Subcutaneous adipose tissue (tissue), 4 donors: ENCODE results near the gene SLC6A16. TPM values are rescaled to one million over a fixed set of nuclear protein-coding genes. Genes with fewer than 3 reads are reported as not detected.

ENCODE experiments used
- total RNA-seq, 4 donors: library from RNA; depleted of rRNA; stranded (reverse); fragments of >200 nt; gene quantifications; one replicate each; pipeline ENCODE4 v1.1.0, GENCODE V29; 2016
- TF ChIP-seq, protein P1 (sequence below): fragments of 450-650 bp; IDR thresholded peaks from one replicate; pipeline ENCODE4 v1.5.1; 2016; ENCODE audit warnings: low read depth, mild to moderate bottlenecking, control low read depth, antibody characterized with exemption, moderate library complexity

The SLC6A16 gene
- 1 to 10 TPM in 3 of 4 donors, under 1 TPM in 1; 0.85 to 6.0 (median 3.1) TPM for total RNA-seq

DNA sequence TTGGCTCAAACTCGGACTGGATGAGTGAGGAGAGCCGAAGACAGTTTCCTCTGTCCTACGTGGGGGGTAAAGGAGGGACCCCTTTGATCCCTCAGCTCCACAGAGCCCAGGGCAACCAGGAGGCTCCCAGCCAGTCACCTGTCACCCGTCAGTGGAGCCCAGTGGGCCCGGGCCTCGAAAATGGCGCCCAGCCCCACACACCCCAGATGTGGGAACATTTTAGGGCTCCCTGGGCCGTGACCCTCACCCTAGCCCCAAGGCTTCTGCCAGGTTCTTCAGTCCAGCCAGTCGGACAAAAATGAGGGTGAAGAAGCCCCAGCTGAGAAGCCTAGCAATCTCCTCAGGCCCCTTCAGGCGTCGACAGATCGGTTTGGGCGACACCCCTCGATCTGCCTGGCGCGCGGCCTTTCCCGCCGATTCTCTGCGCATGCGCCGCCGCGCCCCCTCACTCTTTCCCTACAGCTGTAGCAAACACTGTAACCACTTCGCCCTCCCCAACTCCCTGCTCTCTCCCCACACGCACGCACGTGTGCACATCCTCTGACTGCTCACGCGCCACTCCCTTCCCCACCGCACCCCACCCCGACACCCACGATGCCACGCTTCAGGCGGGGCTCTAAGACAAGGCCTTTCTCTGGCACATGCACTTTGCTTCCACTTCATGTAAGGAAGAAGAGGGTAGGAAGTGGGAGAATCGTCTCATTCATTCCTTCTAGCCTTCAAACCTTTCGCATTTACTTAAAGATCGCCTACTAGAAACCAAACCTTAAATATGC, at the start of gene SLC6A16:
TSS of gene SLC6A16 (minus strand) at position 391 of the 776 bp plus-strand sequence. CDS start 13,844 bp downstream, outside the sequence.
- TF ChIP-seq, protein P1, sequence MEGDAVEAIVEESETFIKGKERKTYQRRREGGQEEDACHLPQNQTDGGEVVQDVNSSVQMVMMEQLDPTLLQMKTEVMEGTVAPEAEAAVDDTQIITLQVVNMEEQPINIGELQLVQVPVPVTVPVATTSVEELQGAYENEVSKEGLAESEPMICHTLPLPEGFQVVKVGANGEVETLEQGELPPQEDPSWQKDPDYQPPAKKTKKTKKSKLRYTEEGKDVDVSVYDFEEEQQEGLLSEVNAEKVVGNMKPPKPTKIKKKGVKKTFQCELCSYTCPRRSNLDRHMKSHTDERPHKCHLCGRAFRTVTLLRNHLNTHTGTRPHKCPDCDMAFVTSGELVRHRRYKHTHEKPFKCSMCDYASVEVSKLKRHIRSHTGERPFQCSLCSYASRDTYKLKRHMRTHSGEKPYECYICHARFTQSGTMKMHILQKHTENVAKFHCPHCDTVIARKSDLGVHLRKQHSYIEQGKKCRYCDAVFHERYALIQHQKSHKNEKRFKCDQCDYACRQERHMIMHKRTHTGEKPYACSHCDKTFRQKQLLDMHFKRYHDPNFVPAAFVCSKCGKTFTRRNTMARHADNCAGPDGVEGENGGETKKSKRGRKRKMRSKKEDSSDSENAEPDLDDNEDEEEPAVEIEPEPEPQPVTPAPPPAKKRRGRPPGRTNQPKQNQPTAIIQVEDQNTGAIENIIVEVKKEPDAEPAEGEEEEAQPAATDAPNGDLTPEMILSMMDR, result no peak

DNA sequence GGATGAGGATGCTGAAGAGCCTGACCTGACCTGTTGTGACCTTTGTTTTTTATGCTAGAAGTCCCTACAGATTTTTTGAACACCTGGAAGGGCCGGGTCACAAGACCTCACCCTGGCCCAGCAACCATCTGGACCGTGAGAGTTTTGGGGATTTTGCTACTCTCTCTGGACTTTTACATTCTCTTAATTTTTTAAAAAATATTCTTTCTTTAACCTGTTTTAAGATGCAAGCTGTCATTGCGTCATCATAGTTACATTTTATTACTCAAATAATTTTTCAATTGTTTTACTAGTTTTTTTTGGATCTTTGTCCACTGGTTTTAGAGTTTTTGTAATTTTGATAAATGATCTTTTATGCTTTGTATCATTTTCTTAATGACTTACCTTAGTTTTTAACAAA, 46.2 kb upstream of the SLC6A16 start:
- TF ChIP-seq, protein P1, result no peak

DNA sequence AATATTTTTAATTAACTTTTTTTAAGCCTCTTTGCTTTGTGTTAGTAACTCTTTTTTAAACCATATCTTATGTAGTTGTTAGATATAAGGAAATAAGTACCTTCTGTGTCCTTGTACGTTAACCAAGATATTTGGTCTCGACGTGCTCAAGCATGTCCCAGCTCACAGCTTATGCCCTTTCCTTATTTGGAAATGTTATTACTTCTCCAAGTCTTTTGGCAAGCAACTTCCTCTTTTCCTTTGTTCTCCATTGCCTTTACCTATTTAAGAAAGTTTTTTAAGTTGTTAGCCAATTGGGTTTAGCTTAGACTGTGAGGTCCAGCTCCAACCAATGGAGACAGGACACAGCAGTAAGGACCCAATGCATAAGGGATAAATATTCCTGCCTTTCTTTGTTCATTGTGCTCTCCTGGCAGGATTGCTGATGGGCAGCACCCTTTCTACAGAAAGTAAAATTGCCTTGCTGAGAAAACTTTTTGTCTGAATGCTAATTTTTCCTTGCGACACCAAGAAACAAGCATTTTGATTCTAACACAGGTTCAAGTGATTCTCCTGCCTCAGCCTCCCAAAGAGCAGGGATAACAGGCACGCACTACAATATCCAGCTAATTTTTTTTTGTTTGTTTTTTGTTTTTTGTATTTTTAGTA, 43.8 kb upstream of the SLC6A16 start:
- TF ChIP-seq, protein P1, result no peak

DNA sequence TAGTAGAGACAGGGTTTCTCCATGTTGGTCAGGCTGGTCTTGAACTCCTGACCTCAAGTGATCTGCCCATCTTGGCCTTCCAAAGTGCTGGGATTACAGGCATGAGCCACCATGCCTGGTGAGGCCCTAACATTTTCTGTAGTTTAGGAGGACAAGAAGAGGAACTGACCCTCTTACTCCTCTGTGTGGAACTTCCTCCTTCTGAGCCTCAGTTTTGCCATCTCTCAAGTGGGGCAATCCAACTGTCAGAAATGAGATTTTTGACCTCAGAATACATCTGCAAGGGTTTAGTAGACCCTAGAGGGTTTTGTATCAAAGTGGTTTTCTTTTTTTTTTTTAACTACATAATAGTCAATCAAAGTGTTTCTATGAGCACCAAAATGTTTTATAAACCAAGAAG, 41.1 kb upstream of the SLC6A16 start:
- TF ChIP-seq, protein P1, result no peak

DNA sequence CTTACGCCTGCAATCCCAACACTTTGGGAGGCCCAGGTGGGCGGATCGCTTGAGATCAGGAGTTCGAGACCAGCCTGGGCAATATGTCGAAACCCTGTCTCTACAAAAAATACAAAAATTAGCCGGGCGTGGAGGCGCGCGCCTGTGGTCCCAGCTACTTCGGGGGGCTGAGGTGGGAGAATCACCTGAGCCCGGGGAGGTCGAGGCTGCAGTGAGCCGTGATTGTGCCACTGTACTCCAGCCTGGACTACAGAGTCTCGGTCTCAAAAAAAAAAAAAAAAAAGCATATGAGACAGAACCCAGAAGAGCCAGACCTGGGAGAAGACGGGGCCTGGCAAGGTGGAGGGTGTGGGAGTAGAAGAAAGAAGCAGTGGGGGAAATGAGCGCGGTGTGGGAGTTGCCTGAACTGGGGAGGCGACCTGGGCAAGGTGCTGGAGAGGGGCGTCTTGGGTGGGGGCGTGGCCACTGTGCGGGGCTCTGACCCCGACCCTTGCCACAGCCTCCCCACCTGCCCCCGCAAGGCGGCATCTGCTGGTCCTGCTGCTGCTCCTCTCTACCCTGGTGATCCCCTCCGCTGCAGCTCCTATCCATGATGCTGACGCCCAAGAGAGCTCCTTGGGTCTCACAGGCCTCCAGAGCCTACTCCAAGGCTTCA, 39.2 kb upstream of the SLC6A16 start:
- TF ChIP-seq, protein P1, result no peak

DNA sequence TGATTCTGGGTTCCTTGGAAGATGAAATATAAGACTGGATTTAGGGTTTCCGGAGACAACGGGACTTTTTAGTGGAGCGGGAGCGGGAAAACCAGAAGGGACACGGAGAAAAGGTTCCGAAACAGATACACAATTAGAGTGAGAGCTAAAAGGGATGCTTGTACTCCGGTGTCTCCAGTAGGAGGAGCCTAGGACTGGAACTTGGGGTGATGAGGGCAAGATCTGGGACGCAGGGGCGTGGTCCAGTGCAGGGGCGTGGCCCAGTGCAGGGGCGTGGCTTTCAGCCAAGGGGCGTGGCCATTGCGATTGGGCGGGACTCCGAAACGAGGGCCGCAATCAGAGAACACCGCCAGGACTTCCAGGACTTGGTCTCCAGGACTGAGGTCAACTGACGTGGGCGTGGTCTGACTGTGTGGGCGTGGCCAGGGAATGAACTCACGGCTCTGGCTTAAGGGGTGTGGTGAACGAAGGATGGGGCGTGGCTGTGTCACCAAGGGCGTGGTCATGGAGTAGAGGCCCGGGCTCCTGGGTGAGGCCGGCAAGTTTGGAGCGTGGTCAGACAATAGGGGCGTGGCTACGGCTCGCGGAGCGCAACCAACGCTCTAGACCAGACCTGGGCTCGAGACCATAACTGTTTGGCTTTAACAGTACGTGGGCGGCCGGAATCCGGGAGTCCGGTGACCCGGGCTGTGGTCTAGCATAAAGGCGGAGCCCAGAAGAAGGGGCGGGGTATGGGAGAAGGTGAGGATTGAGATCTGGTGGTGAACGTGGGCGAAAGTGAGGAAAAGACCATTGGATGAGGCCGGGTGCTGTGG, 38.5 kb upstream of the SLC6A16 start, which contains the start of gene DKKL1:
TSS of gene DKKL1 (plus strand) at position 610 of the 815 bp plus-strand sequence. CDS start at position 732, 122 bp downstream.
- TF ChIP-seq, protein P1, result no peak
